Parathyroid adenoma (tissue), 2 donors: ENCODE data around the gene TRMT2B.
"Not testable (repeated sequence)": the region's sequence is repeated elsewhere in the genome, so short reads cannot be mapped to it uniquely, and the experiment has no call there.

Experiments
- H2AFZ ChIP-seq: fragments of 300-600 bp; sonication (generic); one replicate; pipeline ENCODE4 v1.7.0; 2017; ENCODE audit warnings: antibody characterized with exemption, mild to moderate bottlenecking
- H3K27ac ChIP-seq: fragments of 300-600 bp; sonication (generic); one replicate; pipeline ENCODE4 v1.7.0; 2017
- H3K27me3 ChIP-seq: fragments of 300-600 bp; sonication (generic); one replicate; pipeline ENCODE4 v1.7.0; 2017; ENCODE audit warnings: low read length; ENCODE audit not compliant: control insufficient read depth, insufficient read depth
- H3K36me3 ChIP-seq: fragments of 300-600 bp; sonication (generic); one replicate; pipeline ENCODE4 v1.7.0; 2017; ENCODE audit warnings: low read length; ENCODE audit not compliant: control insufficient read depth, insufficient read depth
- H3K4me1 ChIP-seq: fragments of 300-600 bp; sonication (generic); one replicate; pipeline ENCODE4 v1.7.0; 2017; ENCODE audit warnings: control low read depth
- H3K4me2 ChIP-seq: fragments of 300-600 bp; sonication (generic); one replicate; pipeline ENCODE4 v1.7.0; 2017; ENCODE audit warnings: low read length
- H3K4me3 ChIP-seq: fragments of 300-600 bp; sonication (generic); one replicate; pipeline ENCODE4 v1.7.0; 2017; ENCODE audit warnings: low read depth, low read length
- H3K79me2 ChIP-seq: fragments of 300-600 bp; sonication (generic); one replicate; pipeline ENCODE4 v1.7.0; 2017; ENCODE audit warnings: control low read depth
- H3K9ac ChIP-seq: fragments of 300-600 bp; sonication (generic); one replicate; pipeline ENCODE4 v1.7.0; 2017; ENCODE audit warnings: mild to moderate bottlenecking
- H3K9me3 ChIP-seq: fragments of 300-600 bp; sonication (generic); one replicate; pipeline ENCODE4 v1.7.0; 2017; ENCODE audit warnings: low read length; ENCODE audit not compliant: control insufficient read depth
- CTCF ChIP-seq: fragments of 300-600 bp; sonication (generic); IDR thresholded peaks from one replicate; pipeline ENCODE4 v1.7.0; 2017; ENCODE audit warnings: antibody characterized with exemption, mild to moderate bottlenecking
- donor health status: primary hyperparathyroidism.

Gene TRMT2B

GRCh38 chrX:101062176-101062575, 10.3 kb upstream of the TRMT2B start:
- TF ChIP-seq CTCF, result no peak
- Histone ChIP-seq H3K9ac (no peak overlapping the region), H2AFZ (no peak overlapping the region), H3K4me3 (no peak overlapping the region), H3K4me2 (no peak overlapping the region), H3K27me3 (no peaks in the 10 kb centered on the region), H3K4me1 (no peaks in the 10 kb centered on the region), H3K79me2 (no peaks in the 10 kb centered on the region), H3K9me3 (no peaks in the 10 kb centered on the region), H3K36me3 (no peaks in the 10 kb centered on the region), H3K27ac (no peak overlapping the region)

DNA sequence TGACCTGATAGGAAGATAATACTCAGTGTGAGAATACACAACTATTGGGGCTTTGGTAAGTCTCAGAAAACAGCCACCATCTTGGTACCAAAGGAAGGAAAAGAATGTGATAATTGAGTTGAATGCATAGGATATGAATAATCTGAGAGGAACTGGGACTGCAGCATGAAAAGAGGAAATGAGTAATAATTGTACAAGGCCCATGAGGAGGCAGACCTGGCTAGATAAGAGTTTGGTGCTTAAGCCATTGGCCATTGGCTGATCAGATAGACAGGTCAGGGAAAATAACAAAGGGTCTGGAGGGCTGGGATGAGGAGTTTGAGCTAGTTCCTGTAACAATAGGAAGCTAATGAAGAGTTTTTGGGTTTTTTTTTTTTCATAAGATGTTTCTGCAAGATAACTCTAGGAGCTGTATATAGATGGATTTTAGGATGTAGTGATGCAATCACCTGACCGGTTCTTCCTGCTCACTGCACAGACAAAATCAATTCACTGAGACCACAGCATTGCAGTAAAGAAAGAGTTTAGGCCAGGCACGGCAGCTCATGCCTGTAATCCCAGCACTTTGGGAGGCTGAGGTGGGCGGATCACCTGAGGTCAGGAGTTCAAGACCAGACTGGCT, 5.3 kb upstream of the TRMT2B start:
- Histone ChIP-seq H3K9me3 (no peaks in the 10 kb centered on the region), H3K27ac (no peak overlapping the region), H3K79me2 (no peaks in the 10 kb centered on the region), H3K4me1 (no peaks in the 10 kb centered on the region), H3K4me3 (no peak overlapping the region), H3K4me2 (no peak overlapping the region), H3K9ac (no peak overlapping the region), H3K36me3 (no peaks in the 10 kb centered on the region), H2AFZ (no peak overlapping the region), H3K27me3 (no peaks in the 10 kb centered on the region)
- TF ChIP-seq CTCF, result no peak

- H3K79me2 ChIP-seq, H3K4me3 ChIP-seq, H3K9ac ChIP-seq, H3K36me3 ChIP-seq, H3K9me3 ChIP-seq, H3K27me3 ChIP-seq, H2AFZ ChIP-seq, H3K4me1 ChIP-seq, H3K4me2 ChIP-seq, H3K27ac ChIP-seq: not testable (repeated sequence)
Measured at GRCh38 chrX:101056551-101056950, 4.6 kb upstream of the TRMT2B start.

- Histone ChIP-seq H3K4me1 (peaks cover 2% of the 10 kb centered on the region), H3K9ac (no peak overlapping the region), H3K27me3 (no peaks in the 10 kb centered on the region), H3K4me3 (peak overlapping the region; percentile 75), H3K4me2 (peak overlapping the region; percentile 60), H3K27ac (peak overlapping the region; percentile 81), H3K79me2 (no peaks in the 10 kb centered on the region), H3K36me3 (no peaks in the 10 kb centered on the region), H2AFZ (peak overlapping the region; percentile 86), H3K9me3 (no peaks in the 10 kb centered on the region)
- no peak for TF ChIP-seq CTCF
Measured at GRCh38 chrX:101051153-101051548, 760 bp downstream of the TRMT2B start.

DNA sequence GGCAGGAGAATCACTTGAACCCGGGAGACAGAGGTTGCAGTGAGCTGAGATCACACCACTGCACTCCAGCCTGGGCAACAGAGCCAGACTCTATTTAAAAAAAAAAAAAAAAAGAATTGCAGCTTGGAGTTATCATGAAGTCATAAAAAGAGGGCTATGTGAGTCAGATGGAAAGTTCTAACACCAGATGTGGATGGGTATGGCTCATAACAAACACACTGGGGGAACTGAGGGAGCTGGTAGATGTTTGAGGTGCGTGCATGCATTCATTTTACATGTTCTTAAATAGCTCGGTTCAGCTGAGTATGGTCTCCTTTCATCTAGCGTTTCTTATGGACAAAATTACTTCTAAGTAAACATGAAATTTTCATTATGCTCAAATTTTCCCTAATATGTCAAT, 11.7 kb downstream of the TRMT2B start:
- Histone ChIP-seq H3K4me3 (no peak overlapping the region), H2AFZ (no peak overlapping the region), H3K27ac (no peak overlapping the region), H3K36me3 (no peaks in the 10 kb centered on the region), H3K4me1 (no peaks in the 10 kb centered on the region), H3K9ac (no peak overlapping the region), H3K27me3 (no peaks in the 10 kb centered on the region), H3K4me2 (no peak overlapping the region), H3K79me2 (no peaks in the 10 kb centered on the region), H3K9me3 (no peaks in the 10 kb centered on the region)
- no peak for TF ChIP-seq CTCF
